NCI-H1694 (cell line): ENCODE measurements around the gene MEF2C.

Experiments used
- DNase-seq: peaks from one replicate; lab custom pipeline; 2025; lab: John Stamatoyannopoulos, UW

MEF2C gene

GRCh38 chr5:88826646-88827585 lies 56.1 kb downstream of the MEF2C start:
- DNase-seq: no peak

DNA sequence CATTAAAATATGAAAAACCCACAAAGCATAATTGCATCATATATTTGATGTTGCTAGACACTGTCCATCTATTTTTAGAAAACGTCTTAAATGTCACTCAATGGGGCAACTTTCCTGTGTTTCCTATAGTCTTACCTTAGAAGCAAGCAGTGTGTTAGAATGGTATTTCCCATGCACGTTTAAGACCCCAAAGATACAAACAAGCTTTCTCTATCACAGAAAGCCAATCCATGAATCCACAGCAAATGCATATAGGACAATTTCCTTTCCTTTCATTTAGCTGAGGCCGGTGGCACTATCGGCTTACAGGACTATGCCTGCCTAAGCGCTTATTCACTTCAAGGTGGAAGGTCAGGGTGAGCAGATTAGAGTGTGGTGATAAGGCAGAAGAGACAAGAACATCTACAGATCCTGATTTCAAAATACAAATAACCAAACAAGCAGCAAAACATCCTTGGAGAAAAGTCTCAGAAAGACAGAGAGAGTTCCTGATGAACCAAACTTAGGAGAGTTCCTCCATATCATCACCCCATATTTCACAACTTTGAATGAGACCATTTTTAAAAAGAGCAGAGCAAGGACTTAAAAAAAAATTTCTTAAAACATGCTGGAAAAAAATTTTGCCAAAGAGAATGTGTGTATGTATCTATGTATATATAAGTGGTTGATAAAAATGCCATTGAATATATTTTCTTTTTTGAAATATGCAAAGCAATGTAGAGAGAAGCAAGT lies 57.2 kb downstream of the MEF2C start:
- no peak for DNase-seq

- no peak for DNase-seq
These were observed 57.9 kb downstream of the MEF2C start for GRCh38 chr5:88824892-88825583.

DNA sequence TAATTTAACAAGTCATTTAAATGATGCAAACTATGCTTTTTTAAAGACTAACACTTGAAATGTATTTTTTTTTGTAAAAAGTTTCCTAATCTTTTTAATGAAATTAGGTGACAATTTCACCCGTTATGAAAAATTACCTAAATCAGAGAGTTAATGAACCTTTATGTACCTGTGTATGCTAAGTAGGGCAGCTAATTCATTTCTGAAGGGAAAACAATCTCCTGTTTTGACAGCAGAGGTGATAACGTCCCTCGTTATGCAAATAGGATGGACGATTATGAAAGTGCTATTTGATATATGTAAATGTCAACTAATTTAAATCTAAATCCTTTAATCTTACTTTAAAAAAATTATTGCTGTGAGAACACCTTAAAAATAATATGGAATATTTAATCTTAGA lies 58.8 kb downstream of the MEF2C start:
- no peak for DNase-seq

GRCh38 chr5:88823201-88823600 lies 59.8 kb downstream of the MEF2C start:
- no peak for DNase-seq

DNA sequence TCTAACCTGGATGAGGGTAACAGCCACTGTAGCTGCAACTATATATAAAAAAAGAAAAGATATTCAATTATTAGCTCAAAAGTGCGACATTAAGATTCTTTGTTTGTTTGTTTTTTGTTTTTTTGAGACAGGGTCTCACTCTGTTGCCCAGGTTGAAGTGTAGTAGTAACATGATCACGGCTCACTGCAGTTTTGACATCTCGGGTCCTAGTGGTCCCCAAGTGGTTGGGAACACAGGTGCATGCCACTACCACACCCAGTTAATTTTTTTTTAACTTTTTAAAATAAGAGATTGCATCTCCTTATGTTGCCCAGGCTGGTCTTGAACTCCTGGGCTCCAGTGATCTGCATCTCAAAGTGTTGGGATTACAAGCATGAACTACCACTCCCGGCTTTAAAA lies 61.8 kb downstream of the MEF2C start:
- DNase-seq: no peak

DNA sequence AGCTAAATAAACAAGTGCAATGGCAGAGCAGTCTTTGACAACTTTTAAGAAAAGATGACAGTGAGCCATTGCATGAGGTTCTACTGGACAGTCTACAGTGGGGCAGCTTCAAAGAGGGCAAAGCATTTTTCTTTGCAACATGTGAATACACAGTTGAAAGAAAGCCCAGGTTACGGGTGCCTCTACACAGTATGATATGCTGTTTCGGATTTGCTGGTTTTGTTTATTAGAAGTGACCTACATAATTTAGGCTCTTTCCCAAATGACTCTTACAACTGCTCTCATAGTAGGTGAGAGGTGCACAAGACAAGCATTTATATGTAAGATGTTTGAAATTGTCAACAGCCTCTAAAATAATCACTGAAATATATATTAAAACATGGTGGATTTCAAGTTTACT lies 62.4 kb downstream of the MEF2C start:
- DNase-seq: no peak

DNA sequence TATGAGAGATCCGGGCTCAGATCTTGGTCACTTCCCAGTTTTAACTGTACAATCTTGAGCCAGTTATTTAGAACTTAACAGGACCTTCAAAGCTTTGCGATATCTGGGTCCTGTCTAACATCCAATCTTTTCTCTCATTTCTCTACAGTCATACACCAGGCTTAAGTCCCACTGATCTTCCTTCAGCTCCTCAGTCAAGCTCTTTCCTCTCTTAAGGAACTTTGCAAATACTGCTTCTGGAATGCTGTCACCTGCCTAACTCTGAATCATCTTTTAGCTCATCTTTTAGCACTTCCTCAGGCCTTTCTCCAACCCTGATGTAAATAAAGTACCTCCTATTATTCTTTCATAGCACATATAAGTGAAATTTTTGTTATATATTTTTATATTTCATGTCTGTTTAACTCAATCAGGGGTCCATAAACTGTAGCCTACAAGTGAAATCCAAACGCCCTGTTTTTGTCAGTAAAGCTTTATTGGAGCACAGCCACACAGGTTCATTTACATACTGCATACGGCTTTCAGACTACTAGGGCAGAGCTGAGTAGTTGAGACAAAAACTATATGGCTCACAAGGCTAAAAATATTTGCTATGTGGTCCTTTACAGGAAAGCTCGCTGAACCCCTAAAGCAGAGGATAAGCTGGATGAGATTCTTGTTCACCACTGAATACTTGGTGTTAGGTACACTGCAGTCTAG lies 63.5 kb downstream of the MEF2C start:
- DNase-seq: no peak

DNA sequence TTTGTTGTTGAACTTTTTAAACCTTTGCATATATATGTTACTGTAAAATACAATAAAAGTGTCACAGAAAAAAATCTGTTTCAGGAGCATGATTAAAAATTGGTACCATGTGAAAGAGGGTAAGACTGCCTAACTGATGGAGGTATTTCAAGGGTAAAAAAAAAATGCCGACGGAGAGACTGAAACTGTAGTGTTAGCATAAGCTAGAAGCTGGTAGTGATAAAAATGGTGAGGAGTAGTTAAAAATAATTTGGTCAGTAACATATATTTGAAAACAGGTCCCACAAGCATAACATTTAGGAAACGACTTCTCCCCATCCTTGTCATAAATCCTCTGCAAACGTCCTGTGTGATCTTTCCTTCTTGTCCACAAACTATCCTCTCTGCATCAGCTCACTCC lies 64.7 kb downstream of the MEF2C start:
- DNase-seq: no peak

- no peak for DNase-seq
These were observed 66.8 kb downstream of the MEF2C start for GRCh38 chr5:88816195-88816594.

GRCh38 chr5:88815050-88815789 lies 67.8 kb downstream of the MEF2C start:
- no peak for DNase-seq

DNA sequence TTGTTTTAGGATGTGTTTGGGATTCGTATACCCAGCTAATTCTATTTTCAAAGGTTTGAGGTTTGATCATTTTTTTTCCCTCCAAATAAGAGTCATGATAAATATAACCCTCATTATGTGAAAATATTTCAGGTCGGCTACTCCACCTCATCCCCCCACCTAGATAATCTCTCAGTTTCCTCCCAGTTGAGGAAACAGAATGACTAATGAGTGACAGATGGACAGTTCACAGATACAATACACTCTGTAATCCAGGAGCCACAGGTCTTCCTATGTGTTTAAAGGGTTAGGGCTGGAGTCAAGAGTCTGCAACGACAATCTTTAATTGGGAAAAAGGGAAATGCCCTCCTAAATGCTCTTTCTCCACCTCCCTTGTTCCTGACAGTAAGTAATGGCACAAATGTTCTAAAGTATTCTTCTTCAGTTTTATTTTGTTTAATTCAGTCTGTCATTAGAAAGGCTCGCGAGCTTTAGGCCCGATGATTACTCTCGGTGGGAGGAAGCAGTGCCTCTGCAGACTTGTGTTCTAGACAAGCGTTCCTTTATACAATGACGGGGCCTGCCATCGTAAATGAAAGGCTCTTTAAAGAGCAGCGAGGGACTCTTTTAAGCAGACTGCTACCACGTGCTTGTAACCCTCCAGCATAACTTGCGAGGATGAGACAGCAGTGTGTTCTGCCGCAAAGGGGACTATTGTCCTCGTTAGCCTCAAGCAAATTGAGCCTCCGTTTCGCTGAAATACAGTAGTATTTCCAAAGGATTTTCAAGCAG lies 69.0 kb downstream of the MEF2C start:
- DNase-seq: no peak

- no peak for DNase-seq
These were observed 69.7 kb downstream of the MEF2C start for GRCh38 chr5:88813244-88813643.

GRCh38 chr5:88808153-88808552 lies 74.8 kb downstream of the MEF2C start:
- no peak for DNase-seq

DNA sequence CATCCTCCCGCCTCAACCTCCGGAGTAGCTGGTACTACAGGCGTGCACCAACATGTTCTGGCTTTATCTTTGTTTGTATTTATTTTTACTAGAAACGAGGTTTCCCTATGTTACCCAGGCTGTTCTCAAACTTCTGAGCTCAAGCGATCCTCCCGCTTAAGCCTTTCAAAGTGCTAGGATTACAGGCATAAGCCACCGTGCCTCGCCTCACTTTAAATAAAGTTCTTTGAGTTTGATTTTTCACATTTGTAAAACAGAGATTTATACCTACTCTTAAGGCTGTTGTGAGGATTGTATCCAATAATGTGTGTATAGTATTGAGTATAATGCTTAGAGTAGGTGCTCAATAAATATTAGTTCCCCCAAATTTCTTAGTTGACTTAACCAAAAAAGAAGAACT lies 75.7 kb downstream of the MEF2C start:
- DNase-seq: no peak

DNA sequence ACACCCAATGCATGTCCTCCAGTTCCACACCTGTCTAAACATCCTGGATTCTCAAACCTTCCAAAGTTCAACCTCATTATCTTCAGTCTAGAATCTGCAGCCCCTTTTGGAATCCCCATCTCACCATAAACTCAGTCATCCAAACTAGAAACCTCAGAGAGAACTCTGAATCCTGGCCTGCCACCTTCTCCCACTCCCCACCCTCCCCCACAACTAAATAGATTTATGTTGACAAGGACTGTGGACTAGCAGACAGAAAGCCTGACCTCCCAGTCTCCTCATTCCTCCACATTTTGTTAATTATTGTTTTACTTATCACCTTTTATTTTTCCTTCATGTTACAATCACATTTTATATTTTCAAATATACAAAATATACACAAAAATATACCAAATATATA lies 76.6 kb downstream of the MEF2C start:
- no peak for DNase-seq

- no peak for DNase-seq
These were observed 77.7 kb downstream of the MEF2C start for GRCh38 chr5:88805151-88805784.

GRCh38 chr5:88804444-88804843 lies 78.5 kb downstream of the MEF2C start:
- no peak for DNase-seq

- no peak for DNase-seq
These were observed 79.7 kb downstream of the MEF2C start for GRCh38 chr5:88803309-88803708.

- DNase-seq: no peak
These were observed 82.9 kb downstream of the MEF2C start for GRCh38 chr5:88799938-88800535.
